DLD1 (cell line): ENCODE results near the gene PLCB1.

Experiments
- in situ Hi-C: cut with HindIII; loops from 2 replicates; pipeline ENCODE4 v1.10.0; 2017; ENCODE audit warnings: low sequenced_read_pairs

Gene PLCB1

DNA sequence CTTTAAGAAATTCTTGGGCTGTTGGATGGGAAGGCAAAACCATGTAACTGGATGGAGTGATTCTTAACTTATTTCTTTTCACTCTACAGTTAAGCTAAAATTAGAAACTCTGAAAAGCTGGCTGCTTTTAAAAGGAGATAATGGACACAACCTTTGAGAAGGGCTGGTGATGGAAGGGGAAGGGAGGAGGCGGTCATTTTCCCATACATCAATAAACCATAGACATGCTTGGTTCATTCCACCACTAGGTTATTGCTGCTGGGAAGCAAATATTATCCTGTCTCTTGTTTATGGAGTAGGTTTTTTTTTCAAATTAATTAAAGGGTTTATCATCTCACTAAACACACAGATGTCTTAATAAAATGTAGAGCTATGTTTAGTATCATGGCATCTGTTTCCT, 76.2 kb downstream of the PLCB1 start:
- in situ Hi-C loops, result no loop called here

DNA sequence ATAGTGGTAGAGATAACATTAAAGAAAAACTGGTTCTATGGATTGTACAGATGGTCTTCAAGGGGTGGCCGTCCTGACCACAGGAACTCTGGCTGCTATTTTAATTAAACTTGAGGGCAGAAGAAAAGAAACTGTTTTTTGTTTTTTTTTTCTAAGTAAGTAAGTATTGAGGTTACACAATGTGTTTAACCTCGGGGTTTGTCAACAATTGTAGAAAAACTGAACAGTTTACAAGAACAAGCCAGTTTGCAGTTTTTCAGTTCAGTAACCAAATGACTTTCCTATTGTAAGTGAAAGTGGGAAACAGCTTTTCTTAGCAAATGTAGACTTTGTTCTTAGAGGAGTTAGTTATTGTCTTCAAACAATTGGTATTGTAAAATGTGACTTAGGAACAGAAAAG, 77.0 kb downstream of the PLCB1 start:
- in situ Hi-C loops, result no loop called here

- in situ Hi-C loops, result no loop called here
Observed at GRCh38 chr20:8210749-8211148, 78.7 kb downstream of the PLCB1 start.

DNA sequence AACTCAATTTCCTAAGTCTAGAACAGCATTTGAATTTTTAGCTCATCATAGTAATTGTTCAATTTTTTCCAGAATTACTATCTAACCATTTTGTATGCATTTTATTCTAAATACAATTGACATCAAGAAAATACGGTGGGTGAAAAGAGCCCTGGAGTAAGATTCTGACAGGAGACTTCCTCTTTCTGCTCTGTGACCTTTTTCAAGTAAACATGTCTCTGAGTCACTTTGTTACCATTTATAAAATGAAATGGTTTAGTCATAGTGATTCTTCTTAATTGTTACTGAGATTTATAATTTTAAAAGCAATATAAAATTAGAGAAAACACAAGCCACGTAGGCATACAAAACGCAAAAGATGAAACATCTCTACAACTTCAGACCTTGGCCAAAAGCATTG, 80.2 kb downstream of the PLCB1 start:
- in situ Hi-C loops, result no loop called here

DNA sequence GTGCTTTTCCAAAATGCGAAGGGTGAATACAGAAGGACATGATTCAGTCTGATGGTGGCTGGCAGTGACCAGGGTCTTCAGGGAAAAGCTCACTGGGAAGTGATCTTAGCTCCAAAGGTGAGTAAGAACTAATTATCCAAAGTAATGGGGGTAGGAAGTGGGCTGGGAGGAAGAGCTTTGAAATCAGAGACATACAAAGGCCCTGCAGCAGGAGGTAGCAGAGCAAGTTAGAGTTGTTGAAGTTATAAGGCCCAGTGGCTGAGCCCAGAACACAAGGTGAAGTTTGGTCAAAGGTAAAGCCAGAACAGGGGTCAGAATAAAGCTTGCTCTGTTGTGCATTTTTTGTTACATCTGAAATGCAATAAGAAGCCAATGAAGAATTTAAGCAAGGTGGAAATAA, 81.2 kb downstream of the PLCB1 start:
- in situ Hi-C loops, result no loop called here

- in situ Hi-C loops, result no loop called here
Observed at GRCh38 chr20:8213831-8214587, 81.9 kb downstream of the PLCB1 start.

- in situ Hi-C loops, result no loop called here
Observed at GRCh38 chr20:8215361-8215781, 83.3 kb downstream of the PLCB1 start.

DNA sequence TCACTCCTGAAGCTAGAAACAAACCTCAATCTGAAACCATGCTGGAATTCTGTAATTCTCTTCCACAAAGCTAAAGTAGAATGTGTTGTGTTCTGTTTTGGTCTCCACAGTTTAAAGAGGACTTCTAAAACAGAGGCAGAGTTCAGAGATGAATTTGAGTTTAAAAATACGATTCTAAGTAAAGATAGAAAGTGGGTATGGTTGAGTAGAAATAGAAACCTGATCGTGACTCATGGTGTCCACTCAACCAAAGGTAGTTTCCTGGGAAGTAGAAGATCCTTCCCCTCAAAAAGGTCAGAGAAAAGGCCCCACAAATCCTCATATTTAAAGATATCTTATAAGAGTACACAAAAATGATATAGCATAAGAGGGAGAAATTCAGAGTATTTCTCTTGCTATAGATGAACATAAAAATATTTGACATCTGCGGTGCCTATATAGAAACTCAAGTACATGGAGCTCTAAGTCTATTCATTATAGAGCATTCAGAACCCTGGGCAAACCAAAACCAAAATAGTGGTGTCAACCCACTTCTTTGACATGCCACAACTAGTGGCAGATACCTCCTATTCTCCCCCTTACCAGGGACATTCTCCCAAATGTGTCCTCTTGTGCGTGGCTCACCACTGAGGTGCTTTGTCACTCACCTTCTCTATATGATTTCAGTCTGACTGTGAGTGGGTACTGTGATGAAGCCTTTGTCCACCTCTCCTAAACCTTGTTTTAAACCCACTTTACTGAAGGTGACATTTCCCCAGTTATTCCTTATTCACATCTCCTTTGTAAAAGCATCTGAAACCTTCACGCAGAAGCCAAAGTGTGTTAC, 84.5 kb downstream of the PLCB1 start:
- in situ Hi-C loops, result no loop called here

DNA sequence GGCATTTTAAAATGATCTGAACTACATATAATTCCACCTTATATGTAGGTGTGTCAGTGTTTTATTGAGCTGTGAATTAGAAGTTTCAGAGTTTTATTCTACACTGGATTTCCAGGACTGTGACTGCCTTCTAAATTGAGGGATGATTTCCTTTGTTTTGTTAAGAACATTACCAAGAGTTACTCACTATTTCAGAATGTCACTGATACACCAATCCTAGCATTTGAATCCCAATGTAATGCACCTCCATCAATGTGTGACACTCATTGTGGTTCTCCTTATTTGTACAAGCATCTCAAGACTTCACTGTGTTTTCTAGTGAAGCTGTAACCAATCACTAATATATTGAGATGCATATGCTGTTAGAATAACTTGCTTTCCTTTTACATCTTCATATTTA, 86.8 kb downstream of the PLCB1 start:
- in situ Hi-C loops, result no loop called here

- in situ Hi-C loops, result no loop called here
Observed at GRCh38 chr20:8219403-8219802, 87.3 kb downstream of the PLCB1 start.

DNA sequence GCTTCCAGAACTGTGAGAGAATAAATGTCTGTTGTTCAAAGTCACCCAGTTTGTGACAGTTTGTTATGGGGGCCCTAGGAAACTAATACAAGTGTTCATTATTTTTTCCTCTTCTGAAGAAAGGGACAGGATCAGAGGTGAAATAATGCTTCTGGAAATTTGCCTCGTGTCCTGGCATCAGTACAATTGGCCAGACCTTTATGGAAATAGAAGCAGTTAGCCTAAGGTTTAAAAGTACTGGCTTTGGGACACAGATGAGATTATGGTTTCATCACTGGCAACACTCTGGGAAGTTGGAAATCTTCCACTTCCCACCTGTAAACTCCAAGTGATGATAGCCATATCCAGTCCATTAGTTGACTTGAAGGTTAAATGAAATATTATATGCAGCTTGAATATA, 88.7 kb downstream of the PLCB1 start:
- in situ Hi-C loops, result no loop called here

GRCh38 chr20:8221887-8222419, 89.9 kb downstream of the PLCB1 start:
- in situ Hi-C loops, result no loop called here

DNA sequence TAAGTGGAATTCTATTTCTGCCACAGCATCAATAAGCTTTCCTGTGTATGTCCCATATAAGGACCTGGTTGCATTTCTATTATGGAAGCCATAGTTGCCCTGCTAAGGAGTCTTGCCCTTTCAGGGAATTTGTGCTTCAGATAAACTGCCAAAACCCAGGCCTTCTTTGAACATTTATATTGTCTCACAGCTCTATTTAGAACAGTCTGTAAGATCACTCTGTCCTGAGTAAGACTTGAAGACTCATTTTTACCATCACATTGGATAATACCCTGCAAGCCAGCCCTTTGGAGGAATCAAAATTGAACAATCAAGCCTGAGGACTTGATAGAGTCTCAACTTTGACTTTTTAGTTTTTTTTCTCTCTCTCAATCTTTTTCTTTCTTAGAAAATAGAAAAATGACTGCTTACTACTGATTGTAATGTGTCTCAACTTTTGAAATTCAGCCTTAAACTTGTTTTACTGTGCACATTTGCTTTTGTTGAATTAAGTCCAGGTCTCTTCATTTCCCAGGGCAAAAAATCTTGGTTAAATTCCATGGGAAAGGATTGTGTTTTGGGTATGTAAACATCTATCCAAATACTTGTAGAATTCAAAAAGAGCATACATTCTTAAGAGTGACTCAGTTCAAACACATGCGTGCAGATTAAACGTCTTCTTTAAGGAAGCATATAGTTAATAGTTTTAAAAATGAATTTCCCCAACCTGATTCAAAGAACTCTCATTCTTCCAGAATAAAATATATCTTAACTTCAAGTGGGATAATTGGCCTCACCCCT, 91.2 kb downstream of the PLCB1 start:
- in situ Hi-C loops, result no loop called here

DNA sequence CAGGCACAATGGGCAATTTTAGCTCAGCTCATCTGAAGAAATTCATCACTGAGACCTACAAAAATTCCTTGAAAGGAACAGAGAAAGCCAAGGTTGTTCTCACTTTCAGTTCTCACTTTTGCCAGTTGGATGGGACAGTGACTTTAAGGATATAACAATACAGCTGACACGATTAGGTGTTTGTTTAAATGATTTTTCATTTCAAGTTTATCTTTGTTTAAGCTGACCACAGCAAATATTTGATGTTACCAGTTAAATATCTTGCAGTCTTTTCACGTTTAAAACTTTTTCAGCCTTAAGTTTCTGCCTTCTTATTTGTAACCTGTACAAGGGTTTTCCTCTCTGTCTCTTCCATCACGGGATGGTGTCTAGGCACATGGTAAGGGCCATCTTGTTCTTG, 93.6 kb downstream of the PLCB1 start:
- in situ Hi-C loops, result no loop called here

DNA sequence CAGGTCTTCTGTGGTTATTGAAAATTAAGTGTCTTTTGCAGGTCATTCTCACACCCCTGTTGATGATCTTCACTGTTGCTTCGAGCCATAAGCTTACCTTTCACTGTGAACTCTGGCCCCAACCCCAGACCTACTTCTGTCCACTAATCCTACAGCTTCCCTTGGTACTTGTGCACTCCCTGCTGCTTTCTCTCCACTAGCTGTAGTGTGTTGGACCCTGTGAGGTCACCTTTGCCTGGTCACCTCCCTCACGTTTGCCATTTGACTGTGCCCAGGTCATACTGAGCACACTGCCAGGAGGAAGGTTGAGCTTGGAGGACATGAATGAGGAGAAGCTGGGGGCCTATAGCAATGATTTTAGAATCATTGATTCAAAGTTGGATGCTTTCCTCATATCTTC, 94.0 kb downstream of the PLCB1 start:
- in situ Hi-C loops, result no loop called here

- in situ Hi-C loops, result no loop called here
Observed at GRCh38 chr20:8227293-8227692, 95.2 kb downstream of the PLCB1 start.

DNA sequence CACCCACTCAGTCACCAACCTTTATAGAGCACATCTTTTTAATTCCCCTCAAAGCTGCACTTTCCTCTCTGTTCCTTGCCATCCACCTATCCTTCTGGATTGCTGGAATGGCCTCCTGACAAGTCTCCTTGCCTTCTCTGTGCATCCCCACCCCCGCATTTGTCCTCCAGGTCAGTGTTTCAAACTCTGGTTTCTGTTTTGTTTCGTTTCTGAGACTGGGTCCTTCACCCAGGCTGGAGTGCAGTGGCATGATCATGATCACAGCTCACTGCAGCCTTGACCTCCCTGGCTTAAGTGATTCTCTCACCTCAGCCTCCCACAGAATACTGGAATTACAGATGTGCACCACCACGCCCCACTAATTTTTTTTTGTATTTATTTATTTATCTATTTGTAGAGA, 96.2 kb downstream of the PLCB1 start:
- in situ Hi-C loops, result no loop called here

DNA sequence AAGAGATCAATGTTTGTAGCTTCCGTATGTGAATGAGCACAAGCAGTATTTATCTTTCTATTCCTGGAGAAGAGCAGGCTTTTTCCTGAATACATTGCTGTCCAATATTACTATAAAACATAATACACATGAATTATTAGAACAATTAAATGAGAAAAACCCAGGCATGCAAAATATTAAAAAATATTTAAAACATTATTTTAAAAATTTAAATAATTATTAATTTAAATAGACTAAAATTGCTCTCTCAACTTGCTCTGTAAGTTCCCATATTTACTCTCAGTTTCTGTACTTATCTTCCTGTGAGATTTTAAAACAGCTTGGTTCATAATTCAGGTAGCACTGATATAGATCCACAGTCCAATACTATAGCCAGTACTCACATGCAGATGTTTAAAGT, 97.0 kb downstream of the PLCB1 start:
- in situ Hi-C loops, result no loop called here

DNA sequence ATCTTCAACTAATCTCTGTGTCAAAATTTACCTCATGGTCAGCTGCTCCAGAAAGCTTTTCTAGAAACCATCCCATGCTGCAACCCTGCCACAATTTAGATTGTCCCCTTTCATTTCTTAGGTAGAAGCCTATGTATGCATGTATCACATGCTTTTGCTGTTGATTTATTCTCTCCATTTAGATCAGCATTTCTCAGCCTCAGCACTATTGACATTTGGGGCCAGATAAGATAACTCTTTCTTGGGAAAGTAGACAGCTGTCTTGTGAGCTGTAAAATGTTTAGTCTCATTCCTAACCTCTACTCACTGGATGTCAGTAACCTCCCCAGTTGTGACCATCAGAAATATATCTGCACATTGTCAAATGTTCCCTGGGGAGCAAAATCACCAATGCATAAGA, 99.0 kb downstream of the PLCB1 start:
- in situ Hi-C loops, result no loop called here

DNA sequence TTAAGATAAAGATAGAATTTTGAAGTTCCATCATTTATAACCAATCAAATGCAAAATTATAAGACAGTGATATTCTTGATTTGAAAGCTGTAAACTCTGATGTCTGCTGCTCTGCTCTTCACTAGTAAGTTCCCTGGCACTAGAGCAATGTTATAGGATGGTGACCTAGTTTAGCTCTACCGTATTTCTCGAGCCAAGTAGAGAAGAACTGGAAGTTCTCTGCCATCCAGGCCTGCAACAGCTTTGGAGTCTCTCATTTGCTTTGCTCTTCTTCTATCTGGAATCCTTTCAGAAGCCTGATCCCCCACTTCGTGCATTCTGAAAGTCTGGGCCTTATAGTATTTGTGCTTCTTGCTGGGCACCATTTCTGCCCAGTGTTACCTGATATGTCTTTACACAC, 100.3 kb downstream of the PLCB1 start:
- in situ Hi-C loops, result no loop called here

GRCh38 chr20:8234580-8234979, 102.5 kb downstream of the PLCB1 start:
- in situ Hi-C loops, result no loop called here
